ENCODE data around the gene DIABLO. TPM values are rescaled to one million over a fixed set of nuclear protein-coding genes. Genes with fewer than 3 reads are reported as not detected.
"Not testable (repeated sequence)": the region's sequence is repeated elsewhere in the genome, so short reads cannot be mapped to it uniquely, and the experiment has no call there.

DIABLO gene
- polyA plus RNA-seq, 12 donors: 28.3 to 44.7 (median 42.3) TPM; not detected in 1

- DNase-seq: no peak
These were observed 694 bp upstream of the DIABLO start for GRCh38 chr12:122226366-122227125.

GRCh38 chr12:122216445-122216844, 9.4 kb downstream of the DIABLO start:
- no peak for DNase-seq

- DNase-seq: no peak
These were observed 10.1 kb downstream of the DIABLO start for GRCh38 chr12:122215771-122216170.

- no peak for DNase-seq
These were observed 17.6 kb downstream of the DIABLO start for GRCh38 chr12:122208073-122208820.

- DNase-seq: no peak
These were observed 18.5 kb downstream of the DIABLO start for GRCh38 chr12:122207391-122207790.

GRCh38 chr12:122206976-122207375, 18.9 kb downstream of the DIABLO start:
- DNase-seq: no peak

- no peak for DNase-seq
These were observed 19.6 kb downstream of the DIABLO start for GRCh38 chr12:122206111-122206881.

GRCh38 chr12:122205053-122205925, 20.6 kb downstream of the DIABLO start:
- DNase-seq: no peak

GRCh38 chr12:122204167-122205052, 21.4 kb downstream of the DIABLO start:
- no peak for DNase-seq

GRCh38 chr12:122203301-122204166, 22.3 kb downstream of the DIABLO start, which contains the start of gene B3GNT4:
TSS of gene B3GNT4 (plus strand) at chr12:122203709. CDS start at chr12:122204619, 910 bp downstream.
- DNase-seq: peak; percentile 25

GRCh38 chr12:122202811-122203210, 23.0 kb downstream of the DIABLO start:
- not testable (repeated sequence) for DNase-seq

GRCh38 chr12:122202017-122202416, 23.8 kb downstream of the DIABLO start:
- no peak for DNase-seq

GRCh38 chr12:122201381-122201780, 24.5 kb downstream of the DIABLO start:
- DNase-seq: no peak

- no peak for DNase-seq
These were observed 25.2 kb downstream of the DIABLO start for GRCh38 chr12:122200541-122201175.

GRCh38 chr12:122199484-122200355, 26.1 kb downstream of the DIABLO start:
- DNase-seq: no peak

- no peak for DNase-seq
These were observed 28.3 kb downstream of the DIABLO start for GRCh38 chr12:122197612-122197966.

GRCh38 chr12:122195405-122195804, 30.4 kb downstream of the DIABLO start:
- DNase-seq: no peak

GRCh38 chr12:122194804-122195203, 31.0 kb downstream of the DIABLO start:
- no peak for DNase-seq

Data from muscle of arm (tissue), 12 donors.